GM19397 (cell line): ENCODE results near the gene USP17L12.
"Not testable (repeated sequence)": the region's sequence is repeated elsewhere in the genome, so short reads cannot be mapped to it uniquely, and the experiment has no call there.

Experiments
- ATAC-seq: cut with Tn5 transposase; IDR thresholded peaks from one replicate; pipeline ENCODE4 v1.9.1; 2021; ENCODE audit warnings: mild to moderate bottlenecking, moderate library complexity; ENCODE audit not compliant: unreplicated experiment

USP17L12 gene

DNA sequence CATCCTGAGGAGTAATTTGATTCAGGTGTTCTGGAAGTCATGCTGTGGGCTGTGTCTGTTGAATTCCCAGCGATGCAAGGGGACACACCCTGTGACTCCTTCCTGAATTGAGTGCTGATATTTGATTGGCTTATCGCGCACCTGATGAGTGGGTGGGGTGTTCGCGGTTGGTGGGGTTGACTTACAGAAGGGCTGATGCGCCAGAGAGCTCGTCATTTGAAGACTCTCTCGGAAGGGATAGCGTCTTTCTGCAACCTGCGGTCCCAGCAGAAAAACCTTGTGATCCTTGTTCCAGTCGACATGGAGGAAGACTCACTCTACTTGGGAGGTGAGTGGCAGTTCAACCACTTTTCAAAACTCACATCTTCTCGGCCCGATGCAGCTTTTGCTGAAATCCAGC, at the start of gene USP17L12:
USP17L12 (plus strand) TSS at position 301 of the 400 bp plus-strand sequence; CDS start at position 301, 0 bp downstream.
- not testable (repeated sequence) for ATAC-seq

- not testable (repeated sequence) for ATAC-seq
Observed at GRCh38 chr4:9210357-9210756, 9.6 kb upstream of the USP17L12 start, which contains the start of gene USP17L10. Gene USP17L10 (plus strand): TSS chr4:9210657. CDS start chr4:9210657, 0 bp downstream.

DNA sequence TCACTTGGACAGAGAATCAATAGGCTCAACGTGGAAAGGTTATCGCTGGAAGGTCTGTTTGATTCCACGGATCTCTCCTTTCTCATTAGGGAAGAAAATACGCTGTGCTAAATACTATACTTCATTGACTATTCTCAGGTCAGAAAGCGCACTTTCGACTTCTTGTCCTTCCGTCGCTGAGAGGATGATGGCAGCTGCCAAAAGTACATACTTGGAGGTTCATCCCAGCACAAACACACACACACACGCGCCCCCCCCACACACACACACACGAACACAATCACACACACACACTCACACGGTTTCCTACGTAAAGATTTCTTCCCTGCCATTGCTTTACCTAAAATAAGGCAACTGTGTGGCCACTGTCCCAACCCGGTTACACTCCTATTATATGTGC, 5.3 kb upstream of the USP17L12 start:
- not testable (repeated sequence) for ATAC-seq

DNA sequence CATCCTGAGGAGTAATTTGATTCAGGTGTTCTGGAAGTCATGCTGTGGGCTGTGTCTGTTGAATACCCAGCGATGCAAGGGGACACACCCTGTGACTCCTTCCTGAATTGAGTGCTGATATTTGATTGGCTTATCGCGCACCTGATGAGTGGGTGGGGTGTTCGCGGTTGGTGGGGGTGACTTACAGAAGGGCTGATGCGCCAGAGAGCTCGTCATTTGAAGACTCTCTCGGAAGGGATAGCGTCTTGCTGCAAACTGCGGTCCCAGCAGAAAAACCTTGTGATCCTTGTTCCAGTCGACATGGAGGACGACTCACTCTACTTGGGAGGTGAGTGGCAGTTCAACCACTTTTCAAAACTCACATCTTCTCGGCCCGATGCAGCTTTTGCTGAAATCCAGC, 4.8 kb upstream of the USP17L12 start, which contains the start of gene USP17L11:
USP17L11 (plus strand) TSS at position 301 of the 400 bp plus-strand sequence; CDS start at position 301, 0 bp downstream.
- not testable (repeated sequence) for ATAC-seq

DNA sequence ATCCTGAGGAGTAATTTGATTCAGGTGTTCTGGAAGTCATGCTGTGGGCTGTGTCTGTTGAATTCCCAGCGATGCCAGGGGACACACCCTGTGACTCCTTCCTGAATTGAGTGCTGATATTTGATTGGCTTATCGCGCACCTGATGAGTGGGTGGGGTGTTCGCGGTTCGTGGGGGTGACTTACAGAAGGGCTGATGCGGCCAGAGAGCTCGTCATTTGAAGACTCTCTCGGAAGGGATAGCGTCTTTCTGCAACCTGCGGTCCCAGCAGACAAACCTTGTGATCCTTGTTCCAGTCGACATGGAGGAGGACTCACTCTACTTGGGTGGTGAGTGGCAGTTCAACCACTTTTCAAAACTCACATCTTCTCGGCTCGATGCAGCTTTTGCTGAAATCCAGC, 4.6 kb downstream of the USP17L12 start, which contains the start of gene USP17L13:
USP17L13 (plus strand) TSS at position 301 of the 400 bp plus-strand sequence; CDS start at position 301, 0 bp downstream.
- not testable (repeated sequence) for ATAC-seq

DNA sequence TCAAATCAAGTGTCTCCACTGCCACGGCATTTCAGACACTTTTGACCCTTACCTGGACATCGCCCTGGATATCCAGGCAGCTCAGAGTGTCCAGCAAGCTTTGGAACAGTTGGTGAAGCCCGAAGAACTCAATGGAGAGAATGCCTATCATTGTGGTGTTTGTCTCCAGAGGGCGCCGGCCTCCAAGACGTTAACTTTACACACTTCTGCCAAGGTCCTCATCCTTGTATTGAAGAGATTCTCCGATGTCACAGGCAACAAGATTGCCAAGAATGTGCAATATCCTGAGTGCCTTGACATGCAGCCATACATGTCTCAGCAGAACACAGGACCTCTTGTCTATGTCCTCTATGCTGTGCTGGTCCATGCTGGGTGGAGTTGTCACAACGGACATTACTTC, 10.3 kb downstream of the USP17L12 start:
- not testable (repeated sequence) for ATAC-seq

GRCh38 chr4:9234085-9234484, 14.1 kb downstream of the USP17L12 start, which contains the start of gene USP17L15:
Gene USP17L15 (plus strand): TSS chr4:9234385. CDS start chr4:9234385, 0 bp downstream.
- not testable (repeated sequence) for ATAC-seq

DNA sequence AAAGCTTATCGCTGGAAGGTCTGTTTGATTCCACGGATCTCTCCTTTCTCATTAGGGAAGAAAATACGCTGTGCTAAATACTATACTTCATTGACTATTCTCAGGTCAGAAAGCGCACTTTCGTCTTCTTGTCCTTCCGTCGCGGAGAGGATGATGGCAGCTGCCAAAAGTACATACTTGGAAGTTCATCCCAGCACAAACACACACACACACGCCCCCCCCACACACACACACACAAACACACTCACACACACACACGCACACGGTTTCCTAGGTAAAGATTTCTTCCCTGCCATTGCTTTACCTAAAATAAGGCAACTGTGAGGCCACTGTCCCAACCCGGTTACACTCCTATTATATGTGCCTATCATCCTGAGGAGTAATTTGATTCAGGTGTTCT, 18.5 kb downstream of the USP17L12 start:
- ATAC-seq, result not testable (repeated sequence)

DNA sequence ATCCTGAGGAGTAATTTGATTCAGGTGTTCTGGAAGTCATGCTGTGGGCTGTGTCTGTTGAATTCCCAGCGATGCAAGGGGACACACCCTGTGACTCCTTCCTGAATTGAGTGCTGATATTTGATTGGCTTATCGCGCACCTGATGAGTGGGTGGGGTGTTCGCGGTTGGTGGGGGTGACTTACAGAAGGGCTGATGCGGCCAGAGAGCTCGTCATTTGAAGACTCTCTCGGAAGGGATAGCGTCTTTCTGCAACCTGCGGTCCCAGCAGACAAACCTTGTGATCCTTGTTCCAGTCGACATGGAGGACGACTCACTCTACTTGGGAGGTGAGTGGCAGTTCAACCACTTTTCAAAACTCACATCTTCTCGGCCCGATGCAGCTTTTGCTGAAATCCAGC, 23.6 kb downstream of the USP17L12 start, which contains the start of gene USP17L17:
USP17L17 (plus strand) TSS at position 301 of the 400 bp plus-strand sequence; CDS start at position 301, 0 bp downstream.
- not testable (repeated sequence) for ATAC-seq

DNA sequence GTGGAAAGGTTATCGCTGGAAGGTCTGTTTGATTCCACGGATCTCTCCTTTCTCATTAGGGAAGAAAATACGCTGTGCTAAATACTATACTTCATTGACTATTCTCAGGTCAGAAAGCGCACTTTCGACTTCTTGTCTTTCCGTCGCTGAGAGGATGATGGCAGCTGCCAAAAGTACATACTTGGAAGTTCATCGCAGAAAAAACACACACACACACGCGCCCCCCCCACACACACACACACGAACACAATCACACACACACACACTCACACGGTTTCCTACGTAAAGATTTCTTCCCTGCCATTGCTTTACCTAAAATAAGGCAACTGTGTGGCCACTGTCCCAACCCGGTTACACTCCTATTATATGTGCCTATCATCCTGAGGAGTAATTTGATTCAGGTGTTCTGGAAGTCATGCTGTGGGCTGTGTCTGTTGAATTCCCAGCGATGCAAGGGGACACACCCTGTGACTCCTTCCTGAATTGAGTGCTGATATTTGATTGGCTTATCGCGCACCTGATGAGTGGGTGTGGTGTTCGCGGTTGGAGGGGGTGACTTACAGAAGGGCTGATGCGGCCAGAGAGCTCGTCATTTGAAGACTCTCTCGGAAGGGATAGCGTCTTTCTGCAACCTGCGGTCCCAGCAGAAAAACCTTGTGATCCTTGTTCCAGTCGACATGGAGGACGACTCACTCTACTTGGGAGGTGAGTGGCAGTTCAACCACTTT, 28.2 kb downstream of the USP17L12 start, which contains the start of gene USP17L18:
USP17L18 (plus strand) TSS at position 678 of the 728 bp plus-strand sequence; CDS start at position 678, 0 bp downstream.
- not testable (repeated sequence) for ATAC-seq

DNA sequence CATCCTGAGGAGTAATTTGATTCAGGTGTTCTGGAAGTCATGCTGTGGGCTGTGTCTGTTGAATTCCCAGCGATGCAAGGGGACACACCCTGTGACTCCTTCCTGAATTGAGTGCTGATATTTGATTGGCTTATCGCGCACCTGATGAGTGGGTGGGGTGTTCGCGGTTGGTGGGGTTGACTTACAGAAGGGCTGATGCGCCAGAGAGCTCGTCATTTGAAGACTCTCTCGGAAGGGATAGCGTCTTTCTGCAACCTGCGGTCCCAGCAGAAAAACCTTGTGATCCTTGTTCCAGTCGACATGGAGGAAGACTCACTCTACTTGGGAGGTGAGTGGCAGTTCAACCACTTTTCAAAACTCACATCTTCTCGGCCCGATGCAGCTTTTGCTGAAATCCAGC, 33.1 kb downstream of the USP17L12 start, which contains the start of gene USP17L19:
USP17L19 (plus strand) TSS at position 301 of the 400 bp plus-strand sequence; CDS start at position 301, 0 bp downstream.
- ATAC-seq, result not testable (repeated sequence)

GRCh38 chr4:9257824-9258223, 37.9 kb downstream of the USP17L12 start, which contains the start of gene USP17L20:
Gene USP17L20 (plus strand): TSS chr4:9258124. CDS start chr4:9258124, 0 bp downstream.
- not testable (repeated sequence) for ATAC-seq

DNA sequence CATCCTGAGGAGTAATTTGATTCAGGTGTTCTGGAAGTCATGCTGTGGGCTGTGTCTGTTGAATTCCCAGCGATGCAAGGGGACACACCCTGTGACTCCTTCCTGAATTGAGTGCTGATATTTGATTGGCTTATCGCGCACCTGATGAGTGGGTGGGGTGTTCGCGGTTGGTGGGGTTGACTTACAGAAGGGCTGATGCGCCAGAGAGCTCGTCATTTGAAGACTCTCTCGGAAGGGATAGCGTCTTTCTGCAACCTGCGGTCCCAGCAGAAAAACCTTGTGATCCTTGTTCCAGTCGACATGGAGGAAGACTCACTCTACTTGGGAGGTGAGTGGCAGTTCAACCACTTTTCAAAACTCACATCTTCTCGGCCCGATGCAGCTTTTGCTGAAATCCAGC, 42.6 kb downstream of the USP17L12 start, which contains the start of gene USP17L21:
USP17L21 (plus strand) TSS at position 301 of the 400 bp plus-strand sequence; CDS start at position 301, 0 bp downstream.
- ATAC-seq, result not testable (repeated sequence)

- ATAC-seq, result not testable (repeated sequence)
Observed at GRCh38 chr4:9267319-9267718, 47.4 kb downstream of the USP17L12 start, which contains the start of gene USP17L22. Gene USP17L22 (plus strand): TSS chr4:9267619. CDS start chr4:9267619, 0 bp downstream.
